H1 (cell line): ENCODE data around the gene RASL10A. TPM values are rescaled to one million over a fixed set of nuclear protein-coding genes. Genes with fewer than 3 reads are reported as not detected.

Experiments used
- KDM1A ChIP-seq: fragments of 200-600, 300-600 bp; sonication (generic); IDR thresholded peaks from 2 replicates; pipeline ENCODE4 v1.7.1; 2016; ENCODE audit warnings: mild to moderate bottlenecking, low read length, borderline replicate concordance
- NANOG ChIP-seq: IDR thresholded peaks from 2 replicates; pipeline ENCODE4 v1.6.1; 2011; ENCODE audit warnings: low read length, low read depth, mild to moderate bottlenecking, inconsistent platforms; ENCODE audit not compliant: insufficient read depth, poor library complexity, severe bottlenecking
- RAD21 ChIP-seq, 2 experiments: IDR thresholded peaks in 1 of 2; conservative IDR thresholded peaks in 1 of 2; 2 replicates each; pipeline ENCODE4 v1.6.1; 2011; ENCODE audit warnings: low read depth in 2 of 2, low read length in 2 of 2, improper control_type of control experiment in 1 of 2, inconsistent platforms in 1 of 2, mild to moderate bottlenecking in 1 of 2, moderate library complexity in 1 of 2
- RBBP5 ChIP-seq: IDR thresholded peaks from 2 replicates; pipeline ENCODE4 v1.7.1; 2012; ENCODE audit warnings: low read depth, mild to moderate bottlenecking, inconsistent platforms, low read length, moderate library complexity, borderline replicate concordance
- SAP30 ChIP-seq: fragments of 300-600 bp; sonication (generic); IDR thresholded peaks from 2 replicates; pipeline ENCODE4 v1.7.1; 2012; ENCODE audit warnings: low read length, moderate library complexity, mild to moderate bottlenecking, inconsistent platforms; ENCODE audit not compliant: insufficient read depth, insufficient replicate concordance
- SIX5 ChIP-seq: IDR thresholded peaks from 2 replicates; pipeline ENCODE4 v1.6.1; 2011; ENCODE audit warnings: mild to moderate bottlenecking, low read depth, low read length
- TAF1 ChIP-seq: IDR thresholded peaks from 2 replicates; pipeline ENCODE4 v1.6.1; 2011; ENCODE audit warnings: mild to moderate bottlenecking, low read depth, low read length
- YY1 ChIP-seq: IDR thresholded peaks from 2 replicates; pipeline ENCODE4 v1.6.1; 2011; ENCODE audit warnings: low read depth, mild to moderate bottlenecking, low read length
- polyA plus RNA-seq, 7 experiments: library from polyadenylated mRNA; depleted of rRNA in 3 of 7; stranded (reverse) in 5 of 7; unstranded in 2 of 7; fragments of >200 nt in 5 of 7; fragments of 200-250 nt in 2 of 7; gene quantifications; 1 replicate in 5 of 7; 2 replicates in 1 of 7; 4 replicates in 1 of 7; pipeline versions ENCODE4 v1.2.1 to v1.2.3, GENCODE V29; 2011 to 2013; ENCODE audit warnings: missing spikeins in 2 of 7, mixed read lengths in 2 of 7
- total RNA-seq: library from RNA; stranded (reverse); fragmentation: NEBNext Ultra II Directional; extraction: Animal tissue kit (Norgen Biotek cat#: 25700); gene quantifications from 2 replicates; pipeline ENCODE4 v1.2.1, GENCODE V29; 2021

The RASL10A gene
- total and polyA plus RNA-seq, 2 of the 8 experiments (the other 6 are each of a cell fraction or from before 2014, with no cell fraction given): 1.1 to 1.5 TPM

DNA sequence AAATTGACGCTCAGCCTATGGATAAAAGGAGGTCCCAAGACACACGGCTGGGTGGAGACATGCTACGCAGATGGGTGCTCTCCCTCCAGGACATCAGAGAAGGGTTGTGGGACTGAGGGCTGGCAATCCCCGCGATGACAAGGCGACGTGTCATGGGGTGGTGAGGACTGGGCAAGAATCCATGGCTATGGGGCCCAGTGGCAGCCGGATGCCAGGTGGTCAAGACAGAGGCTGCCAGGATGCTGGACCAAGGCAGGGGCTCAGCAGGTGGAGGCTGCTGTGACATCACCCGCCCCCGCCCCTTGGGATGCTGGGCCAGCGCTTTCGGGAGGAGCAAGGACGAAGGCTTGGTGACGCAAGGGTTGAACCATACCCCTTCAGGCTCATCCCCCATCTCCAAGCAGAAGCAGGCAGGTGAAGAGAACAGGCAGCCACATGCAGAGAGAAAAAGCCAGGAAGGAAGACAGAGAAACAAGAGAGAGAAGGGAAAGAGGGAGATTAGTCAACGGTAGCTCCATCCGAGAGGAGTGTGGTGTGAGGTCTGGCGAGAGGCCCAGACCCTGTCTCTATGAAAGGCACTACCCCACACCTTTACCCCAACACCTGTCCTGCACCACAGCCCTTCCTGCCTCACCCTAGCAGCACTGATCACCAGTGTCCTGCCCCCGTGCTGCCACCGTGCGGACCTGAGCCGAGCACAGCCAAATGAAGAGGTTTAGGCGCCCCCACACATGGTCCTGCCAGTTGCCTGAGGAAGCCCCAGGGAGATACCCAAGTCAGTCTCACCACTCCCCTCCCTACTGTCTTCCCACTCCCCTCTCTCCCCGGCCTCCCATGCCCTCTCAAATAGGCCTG is 24.1 kb upstream of the RASL10A start (continued):
- no peak for TF ChIP-seq RAD21 (IDR thresholded peaks at IDR 0.05 in 1 of 2, conservative IDR thresholded peaks at IDR 0.05 in 1 of 2; ENCODE audit: low read depth in 2 of 2, low read length in 2 of 2)
- no peak for TF ChIP-seq TAF1
- TF ChIP-seq KDM1A: no peak
- no peak for TF ChIP-seq SAP30
- TF ChIP-seq YY1: no peak
- TF ChIP-seq NANOG: no peak
- TF ChIP-seq RBBP5: no peak
- TF ChIP-seq SIX5: no peak
